Activated T-helper 17 cell treated with anti-CD3 and anti-CD28 coated beads, Interleukin-2, amount 50 U/mL, for 72 hours (primary cell): ENCODE results near the gene POMGNT1. TPM values are rescaled to one million over a fixed set of nuclear protein-coding genes. Genes with fewer than 3 reads are reported as not detected.

Experiments used
- ATAC-seq: fragments of 150-1000 bp; cut with Tn5 transposase; replicated peaks from 2 replicates; pipeline ENCODE4 v1.10.0; 2021; ENCODE audit warnings: mild to moderate bottlenecking, moderate library complexity
- H3K27ac Mint-ChIP-seq: one replicate; pipeline ENCODE4 v1.8.0; 2022; ENCODE audit warnings: mixed read lengths
- H3K27me3 Mint-ChIP-seq: one replicate; pipeline ENCODE4 v1.8.0; 2022; ENCODE audit warnings: mixed read lengths
- H3K36me3 Mint-ChIP-seq: one replicate; pipeline ENCODE4 v1.8.0; 2022; ENCODE audit warnings: low read depth, mild to moderate bottlenecking, mixed read lengths
- H3K4me1 Mint-ChIP-seq: one replicate; pipeline ENCODE4 v1.8.0; 2022; ENCODE audit warnings: mixed read lengths
- H3K4me3 Mint-ChIP-seq: one replicate; pipeline ENCODE4 v1.8.0; 2022; ENCODE audit warnings: mild to moderate bottlenecking, mixed read lengths
- H3K9me3 Mint-ChIP-seq: one replicate; pipeline ENCODE4 v1.8.0; 2022; ENCODE audit warnings: mixed read lengths
- total RNA-seq, 2 donors: library from RNA; stranded (reverse); gene quantifications; one replicate each; pipeline ENCODE4 v1.2.3, GENCODE V29; 2022

POMGNT1 gene
- total RNA-seq, 2 donors from 2014 or later, result 36.0 to 40.6 TPM

DNA sequence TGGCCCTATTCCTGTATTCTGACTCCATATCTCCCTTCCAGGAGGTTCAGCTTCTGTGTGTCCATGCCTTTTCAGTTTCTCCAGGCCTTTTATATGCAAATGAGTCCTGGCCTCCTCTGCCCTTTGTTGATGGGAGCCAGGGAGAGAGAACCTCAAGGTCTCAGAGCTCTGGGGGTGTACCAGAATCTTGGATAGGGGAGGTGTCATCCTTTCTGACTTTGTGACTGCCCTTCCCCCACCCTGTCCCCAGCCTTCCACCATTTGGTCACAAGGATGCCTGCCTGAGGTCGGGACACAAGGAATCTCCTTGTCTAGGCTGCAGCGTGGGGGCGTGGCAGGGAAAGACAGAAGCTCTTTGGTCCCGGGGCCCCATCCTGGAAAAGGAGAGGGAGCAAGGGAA, 23.5 kb upstream of the POMGNT1 start:
- no peak for ATAC-seq
- Mint-ChIP-seq H3K9me3 (no peaks in the 10 kb centered on the region), H3K4me3 (no peak overlapping the region), H3K27me3 (peaks cover 2% of the 10 kb centered on the region), H3K27ac (peak overlapping the region; percentile 62), H3K4me1 (no peaks in the 10 kb centered on the region), H3K36me3 (no peaks in the 10 kb centered on the region)

GRCh38 chr1:46220808-46221207, 22.6 kb upstream of the POMGNT1 start:
- H3K27me3 Mint-ChIP-seq, result peaks cover 3% of the 10 kb centered on the region
- H3K4me1 Mint-ChIP-seq, result no peaks in the 10 kb centered on the region
- H3K4me3 Mint-ChIP-seq, result no peak overlapping the region
- H3K27ac Mint-ChIP-seq, result peak overlapping the region; percentile 62
- no peaks in the 10 kb centered on the region for H3K9me3 Mint-ChIP-seq
- no peaks in the 10 kb centered on the region for H3K36me3 Mint-ChIP-seq
- ATAC-seq, result peak; percentile 25

GRCh38 chr1:46219551-46220520, 21.6 kb upstream of the POMGNT1 start:
- no peaks in the 10 kb centered on the region for H3K4me1 Mint-ChIP-seq
- H3K4me3 Mint-ChIP-seq, result no peak overlapping the region
- H3K27me3 Mint-ChIP-seq, result peaks cover 3% of the 10 kb centered on the region
- no peaks in the 10 kb centered on the region for H3K9me3 Mint-ChIP-seq
- no peak for ATAC-seq
- H3K27ac Mint-ChIP-seq, result no peak overlapping the region
- H3K36me3 Mint-ChIP-seq, result no peaks in the 10 kb centered on the region

- no peak overlapping the region for H3K27ac Mint-ChIP-seq
- no peak overlapping the region for H3K4me3 Mint-ChIP-seq
- H3K4me1 Mint-ChIP-seq, result no peaks in the 10 kb centered on the region
- H3K36me3 Mint-ChIP-seq, result no peaks in the 10 kb centered on the region
- no peak for ATAC-seq
- H3K9me3 Mint-ChIP-seq, result no peaks in the 10 kb centered on the region
- peaks cover 3% of the 10 kb centered on the region for H3K27me3 Mint-ChIP-seq
These were observed 20.2 kb upstream of the POMGNT1 start for GRCh38 chr1:46218443-46218842.

DNA sequence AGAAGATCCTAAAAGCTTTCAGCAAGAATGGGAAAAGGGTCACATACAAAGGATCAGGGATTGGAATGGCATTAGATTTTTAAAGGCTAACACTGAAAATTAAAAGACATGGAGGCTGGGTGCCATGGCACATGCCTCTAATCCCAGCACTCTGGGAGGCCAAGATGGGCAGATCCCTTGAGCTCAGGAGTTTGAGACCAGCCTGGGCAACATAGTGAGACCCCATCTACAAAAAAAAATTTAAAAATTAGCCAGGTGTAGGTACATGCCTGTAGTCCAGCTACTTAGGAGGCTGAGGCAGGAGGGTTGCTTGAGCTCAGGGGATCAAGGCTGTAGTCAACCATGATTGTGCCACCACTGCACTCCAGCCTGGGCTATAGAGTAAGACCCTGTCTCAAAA, 17.3 kb upstream of the POMGNT1 start:
- H3K4me3 Mint-ChIP-seq, result no peak overlapping the region
- no peaks in the 10 kb centered on the region for H3K36me3 Mint-ChIP-seq
- peaks cover 3% of the 10 kb centered on the region for H3K27me3 Mint-ChIP-seq
- H3K4me1 Mint-ChIP-seq, result no peaks in the 10 kb centered on the region
- H3K27ac Mint-ChIP-seq, result no peak overlapping the region
- ATAC-seq, result no peak
- H3K9me3 Mint-ChIP-seq, result no peaks in the 10 kb centered on the region

- Mint-ChIP-seq H3K9me3 (no peaks in the 10 kb centered on the region), H3K4me1 (no peaks in the 10 kb centered on the region), H3K27ac (no peak overlapping the region), H3K27me3 (no peaks in the 10 kb centered on the region), H3K36me3 (no peaks in the 10 kb centered on the region), H3K4me3 (no peak overlapping the region)
- no peak for ATAC-seq
These were observed 12.8 kb upstream of the POMGNT1 start for GRCh38 chr1:46211051-46211450.

- Mint-ChIP-seq H3K27me3 (no peaks in the 10 kb centered on the region), H3K9me3 (no peaks in the 10 kb centered on the region), H3K36me3 (no peaks in the 10 kb centered on the region), H3K4me3 (no peak overlapping the region), H3K27ac (no peak overlapping the region), H3K4me1 (no peaks in the 10 kb centered on the region)
- ATAC-seq, result no peak
These were observed 12.3 kb upstream of the POMGNT1 start for GRCh38 chr1:46210561-46210960.

DNA sequence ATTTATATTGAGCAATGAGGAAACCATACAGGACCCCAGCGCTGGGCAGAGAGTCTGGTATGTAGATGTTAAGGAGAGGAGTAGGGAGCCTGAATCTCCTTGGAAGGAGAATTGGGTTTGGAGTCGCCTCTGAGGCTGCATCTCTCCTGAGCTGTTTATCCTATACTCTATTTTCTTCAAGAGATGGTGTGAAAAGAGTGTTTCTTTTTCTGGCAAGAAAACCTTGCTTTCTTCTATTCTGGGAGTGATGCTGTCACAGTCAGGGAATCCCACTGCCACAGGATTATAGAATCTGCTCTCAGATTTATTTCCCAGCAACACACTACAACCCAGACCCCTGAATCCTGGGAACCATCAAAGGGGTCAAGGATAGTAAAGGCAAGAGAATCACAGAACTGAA, 8.2 kb upstream of the POMGNT1 start:
- Mint-ChIP-seq H3K9me3 (no peaks in the 10 kb centered on the region), H3K27me3 (peaks cover 3% of the 10 kb centered on the region), H3K4me1 (no peaks in the 10 kb centered on the region), H3K36me3 (no peaks in the 10 kb centered on the region), H3K4me3 (no peak overlapping the region), H3K27ac (no peak overlapping the region)
- ATAC-seq, result no peak

- Mint-ChIP-seq H3K9me3 (no peaks in the 10 kb centered on the region), H3K27me3 (peaks cover 3% of the 10 kb centered on the region)
- no peak for ATAC-seq
These were observed 7.6 kb upstream of the POMGNT1 start for GRCh38 chr1:46205791-46206190.

GRCh38 chr1:46205141-46205540, 6.9 kb upstream of the POMGNT1 start:
- Mint-ChIP-seq H3K4me3 (no peak overlapping the region), H3K36me3 (no peaks in the 10 kb centered on the region), H3K27ac (no peak overlapping the region), H3K4me1 (no peaks in the 10 kb centered on the region), H3K27me3 (peaks cover 3% of the 10 kb centered on the region), H3K9me3 (no peaks in the 10 kb centered on the region)
- no peak for ATAC-seq

More at GRCh38 chr1:46205791-46206190, 7.6 kb upstream of the POMGNT1 start:
- Mint-ChIP-seq H3K27ac (no peak overlapping the region), H3K4me1 (no peaks in the 10 kb centered on the region), H3K36me3 (no peaks in the 10 kb centered on the region), H3K4me3 (no peak overlapping the region)

DNA sequence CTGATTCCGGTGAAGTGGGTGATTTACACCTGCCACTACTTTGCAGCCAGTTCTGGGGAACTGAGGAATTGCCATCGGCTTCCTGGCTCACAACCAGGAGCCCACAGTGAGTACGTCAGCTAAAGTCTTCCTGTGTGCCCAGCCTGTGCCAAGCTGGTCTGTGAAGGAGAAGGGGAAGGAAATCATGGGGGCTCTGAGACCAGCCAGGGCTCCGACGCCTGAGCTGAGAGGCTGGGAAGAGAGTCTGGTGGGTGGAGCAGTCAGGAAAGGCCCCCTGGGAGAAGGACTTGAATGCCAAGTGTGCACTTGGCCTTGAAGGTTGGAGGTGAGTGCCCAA, 6.1 kb upstream of the POMGNT1 start:
- no peaks in the 10 kb centered on the region for H3K4me1 Mint-ChIP-seq
- no peak for ATAC-seq
- H3K27ac Mint-ChIP-seq, result no peak overlapping the region
- no peaks in the 10 kb centered on the region for H3K36me3 Mint-ChIP-seq
- H3K27me3 Mint-ChIP-seq, result peaks cover 3% of the 10 kb centered on the region
- H3K9me3 Mint-ChIP-seq, result no peaks in the 10 kb centered on the region
- H3K4me3 Mint-ChIP-seq, result peak overlapping the region; percentile 17

DNA sequence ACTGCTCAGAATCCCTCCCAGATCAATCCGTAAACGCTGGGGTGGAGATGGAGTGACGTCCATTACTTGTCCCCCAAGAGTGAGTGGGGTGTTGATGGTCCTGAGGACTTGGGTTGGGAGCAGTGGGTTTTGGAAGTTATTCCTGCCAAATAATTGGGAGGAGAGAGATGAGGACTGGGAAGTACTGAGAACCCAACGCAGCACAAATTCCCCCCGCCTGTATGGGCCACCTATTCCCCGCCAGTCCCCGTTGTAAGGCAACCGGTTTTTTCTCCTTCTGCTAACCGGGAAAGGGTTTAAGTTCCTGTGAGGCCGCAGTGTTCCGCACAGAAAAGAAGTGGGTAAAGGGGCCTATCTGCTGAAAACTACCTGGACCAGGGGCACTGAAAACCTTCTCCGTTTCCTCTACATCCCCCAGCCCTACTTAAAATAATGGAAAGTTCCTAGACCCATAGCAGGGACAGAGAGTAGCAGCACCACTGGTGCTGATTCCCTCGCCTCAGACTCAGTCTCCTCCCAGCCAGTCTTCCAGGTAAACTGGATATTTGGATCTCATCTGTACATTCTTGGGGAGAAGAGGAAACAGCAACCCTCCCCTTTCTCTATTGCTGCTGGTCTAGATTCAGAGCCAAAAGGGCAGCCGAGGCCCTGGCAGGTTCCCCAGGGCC, 5.6 kb upstream of the POMGNT1 start:
- Mint-ChIP-seq H3K4me1 (no peaks in the 10 kb centered on the region), H3K9me3 (no peaks in the 10 kb centered on the region), H3K4me3 (peak overlapping the region; percentile 17), H3K27ac (no peak overlapping the region), H3K27me3 (peaks cover 3% of the 10 kb centered on the region), H3K36me3 (no peaks in the 10 kb centered on the region)
- no peak for ATAC-seq

GRCh38 chr1:46199233-46199749, 1.1 kb upstream of the POMGNT1 start:
- no peak for ATAC-seq

DNA sequence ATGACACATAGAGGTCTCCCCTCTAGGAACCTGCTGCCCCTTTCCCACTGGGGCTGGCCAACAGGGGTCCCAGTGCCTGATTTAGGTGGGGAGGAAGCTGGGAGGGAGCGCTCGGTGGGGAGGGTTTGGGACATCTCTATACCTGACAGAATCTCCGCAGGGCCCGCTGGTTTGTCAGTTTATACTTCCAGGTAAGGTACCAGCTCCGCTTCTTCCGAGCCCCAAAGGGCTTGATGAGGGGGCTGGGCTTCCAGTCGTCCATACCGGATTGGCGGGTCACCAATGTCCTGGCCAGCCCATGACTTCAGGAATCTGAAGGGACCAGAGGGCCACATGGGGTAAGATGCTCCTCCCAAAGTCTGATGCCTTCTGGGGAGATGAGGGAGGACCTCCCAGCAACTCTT, 672 bp downstream of the POMGNT1 start:
- peaks cover 4% of the 10 kb centered on the region for H3K4me1 Mint-ChIP-seq
- H3K9me3 Mint-ChIP-seq, result no peaks in the 10 kb centered on the region
- peaks cover 24% of the 10 kb centered on the region for H3K36me3 Mint-ChIP-seq
- H3K27ac Mint-ChIP-seq, result peak overlapping the region; percentile 82
- no peaks in the 10 kb centered on the region for H3K27me3 Mint-ChIP-seq
- peak overlapping the region; percentile 76 for H3K4me3 Mint-ChIP-seq
- no peak for ATAC-seq

More at GRCh38 chr1:46199233-46199749, 1.1 kb upstream of the POMGNT1 start:
- Mint-ChIP-seq H3K4me1 (peaks cover 4% of the 10 kb centered on the region), H3K27me3 (peaks cover 3% of the 10 kb centered on the region), H3K27ac (no peak overlapping the region), H3K9me3 (no peaks in the 10 kb centered on the region), H3K4me3 (peak overlapping the region; percentile 76), H3K36me3 (peaks cover 14% of the 10 kb centered on the region)

GRCh38 chr1:46196609-46197008, 1.6 kb downstream of the POMGNT1 start:
- Mint-ChIP-seq H3K9me3 (no peaks in the 10 kb centered on the region), H3K4me1 (peaks cover 4% of the 10 kb centered on the region), H3K4me3 (no peak overlapping the region), H3K36me3 (peaks cover 33% of the 10 kb centered on the region), H3K27me3 (no peaks in the 10 kb centered on the region), H3K27ac (no peak overlapping the region)
- ATAC-seq, result no peak
